Motor neuron (in vitro differentiated cells): ENCODE results near the gene MROH9. TPM values are rescaled to one million over a fixed set of nuclear protein-coding genes. Genes with fewer than 3 reads are reported as not detected.

ENCODE experiments used
- ATAC-seq, 8 experiments: fragments of 200-7000 bp; cut with Tn5 transposase; replicated peaks in 6 of 8; 2 replicates each; pipeline ENCODE4 v1.8.0; 2021; ENCODE audit warnings: mild to moderate bottlenecking in 8 of 8, moderate library complexity in 8 of 8
- H3K27ac ChIP-seq, 2 donors: fragments of 250-450 bp; sonication (Bioruptor Pico); 2 replicates each; pipeline ENCODE4 v1.9.0; 2021; ENCODE audit warnings: antibody characterized with exemption in 2 of 2, mild to moderate bottlenecking in 2 of 2, moderate library complexity in 1 of 2
- H3K4me1 ChIP-seq, 2 donors: fragments of 250-450 bp; sonication (Bioruptor Pico); replicated peaks in 1 of 2; 2 replicates each; pipeline ENCODE4 v1.6.1; 2021; ENCODE audit warnings: antibody characterized with exemption in 2 of 2, mild to moderate bottlenecking in 2 of 2, moderate library complexity in 1 of 2
- H3K4me3 ChIP-seq, 5 donors: fragments of 250-450 bp; sonication (Bioruptor Pico); 2 replicates each; pipeline ENCODE4 v1.9.0; 2021; ENCODE audit warnings: antibody characterized with exemption in 5 of 5, mild to moderate bottlenecking in 5 of 5, moderate library complexity in 4 of 5
- WGBS, 10 experiments: fragments of 450-650 bp; shearing (Covaris generic); methylation state at CpG; one replicate each; pipeline ENCODE4 v1.0.0; 2022; 5-methylcytosine and 5-hydroxymethylcytosine counted together
- in situ Hi-C, 9 experiments: fragments of 400-800 bp; cut with MboI; loops; one replicate each; pipeline ENCODE4 v1.15.0; 2021; ENCODE audit warnings: low sequenced_read_pairs in 9 of 9, low pct_unique_long_range_greater_than_20kb in 2 of 9; ENCODE audit not compliant: unreplicated experiment in 9 of 9
- total RNA-seq, 8 experiments: library from RNA; unstranded; fragments of 300-600 nt; gene quantifications; 2 replicates each; pipeline versions ENCODE4 v1.2.3 to v1.2.4, GENCODE V29; 2022

MROH9 gene
- total RNA-seq, 8 experiments from 2014 or later, result 0.19 to 0.54 (median 0.29) TPM; not detected in 5

DNA sequence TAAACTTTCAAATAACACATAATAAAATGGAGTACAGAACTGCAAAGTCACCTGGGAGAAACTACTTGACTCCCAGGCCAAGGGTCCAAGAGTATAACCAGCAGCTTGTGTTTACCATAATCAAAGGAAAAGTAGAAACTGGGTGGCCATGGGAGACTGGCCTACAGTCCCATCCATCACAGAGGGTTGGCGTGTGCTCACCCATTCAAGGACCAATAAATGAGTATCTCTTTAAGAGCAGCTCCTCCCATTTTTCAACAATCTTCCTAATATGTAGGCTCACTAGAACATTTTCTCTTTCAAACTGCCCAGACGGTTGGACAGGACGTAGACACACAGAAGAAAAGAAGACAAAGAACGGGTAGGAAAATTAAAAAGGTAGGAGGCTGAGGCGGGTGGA, 155.3 kb downstream of the MROH9 start, which contains the start of gene FMO3:
FMO3 (plus strand) TSS at position 302 of the 400 bp plus-strand sequence. CDS start 1,754 bp downstream, outside the sequence.
- in situ Hi-C loops, result loop anchor here in 2 of 9 experiments (25.0 kb wide), 2 partner anchors 147 to 378 kb away; partner anchors contain the start of gene FMO1 (in 1 of the 2)
- no peaks in the 10 kb centered on the region for H3K4me1 ChIP-seq
- ATAC-seq, result no peak
- H3K4me3 ChIP-seq, result no peak within 1 kb of the TSS
- no peak within 1 kb of the TSS for H3K27ac ChIP-seq
- 36 to 100% (median 80%) methylated on average over 1 to 5 of the region's 5 CpGs for WGBS, 10 experiments

DNA sequence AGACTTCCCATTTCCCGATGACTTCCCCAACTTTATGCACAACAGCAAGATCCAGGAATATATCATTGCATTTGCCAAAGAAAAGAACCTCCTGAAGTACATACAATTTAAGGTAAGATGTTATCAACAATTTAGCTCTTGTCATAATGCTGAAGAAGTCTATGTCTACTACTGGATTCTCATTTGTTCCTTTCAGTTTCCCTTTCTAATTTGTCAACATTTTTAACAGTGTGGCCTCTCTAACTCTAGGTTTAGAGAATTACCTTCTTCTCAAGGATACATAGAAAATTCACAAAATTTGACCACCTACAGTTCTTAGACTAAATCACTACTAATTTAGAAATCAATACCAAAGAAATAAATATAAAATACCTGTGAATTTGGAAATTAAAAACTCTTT, 168.5 kb downstream of the MROH9 start:
- Histone ChIP-seq H3K27ac (no peak overlapping the region), H3K4me1 (no peaks in the 10 kb centered on the region), H3K4me3 (no peak overlapping the region)
- ATAC-seq, result no peak
- in situ Hi-C loops, result no loop called here
- WGBS, 10 experiments, result 83 to 100% (median 100%) methylated on average over 1 of the region's 1 CpG; no CpG with 5 or more reads in 3 of the 10 experiments

DNA sequence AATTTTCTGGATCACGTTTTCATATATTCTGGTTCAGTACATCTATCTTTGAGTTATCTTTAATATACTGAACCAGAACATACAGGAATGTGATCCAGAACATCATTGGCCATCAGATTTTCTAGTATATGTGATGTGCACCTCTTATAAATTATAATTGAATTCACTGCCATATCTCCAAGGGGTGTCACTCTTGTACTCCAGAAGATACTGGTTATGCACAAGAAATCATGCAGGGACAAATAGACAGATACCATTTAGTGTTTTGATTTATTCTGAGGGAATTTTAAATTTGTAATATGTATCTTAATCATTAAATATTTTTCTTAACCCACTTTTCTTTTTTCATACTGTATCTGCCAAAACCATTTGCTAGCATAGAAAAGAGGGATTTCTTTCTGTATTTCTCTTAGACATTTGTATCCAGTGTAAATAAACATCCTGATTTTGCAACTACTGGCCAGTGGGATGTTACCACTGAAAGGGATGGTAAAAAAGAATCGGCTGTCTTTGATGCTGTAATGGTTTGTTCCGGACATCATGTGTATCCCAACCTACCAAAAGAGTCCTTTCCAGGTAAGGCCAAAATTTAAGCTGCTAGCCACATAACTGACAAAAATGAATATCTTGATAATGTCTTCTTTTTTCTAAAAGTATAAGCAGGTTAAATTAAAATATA, 172.1 kb downstream of the MROH9 start:
- no peaks in the 10 kb centered on the region for H3K4me1 ChIP-seq
- H3K27ac ChIP-seq, result no peak overlapping the region
- peak in 1 of 8 experiments; percentile 43 for ATAC-seq
- H3K4me3 ChIP-seq, result no peak overlapping the region
- WGBS, 10 experiments, result 20 to 100% (median 70%) methylated on average over 1 to 3 of the region's 3 CpGs
- in situ Hi-C loops, result no loop called here

DNA sequence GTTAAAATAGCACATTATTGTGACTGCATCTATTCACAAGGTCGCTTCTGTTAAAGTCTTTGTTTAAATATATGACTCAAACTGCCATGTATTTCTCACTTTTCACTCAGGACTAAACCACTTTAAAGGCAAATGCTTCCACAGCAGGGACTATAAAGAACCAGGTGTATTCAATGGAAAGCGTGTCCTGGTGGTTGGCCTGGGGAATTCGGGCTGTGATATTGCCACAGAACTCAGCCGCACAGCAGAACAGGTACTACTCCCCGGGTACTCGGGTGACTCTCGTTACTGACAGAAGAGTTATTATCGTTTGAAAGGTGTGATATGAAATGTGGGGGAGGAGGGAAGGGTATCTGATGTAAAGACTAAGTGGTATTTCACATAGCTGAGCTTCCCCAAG, 172.6 kb downstream of the MROH9 start:
- Histone ChIP-seq H3K27ac (no peak overlapping the region), H3K4me1 (no peaks in the 10 kb centered on the region), H3K4me3 (no peak overlapping the region)
- no peak for ATAC-seq
- 60 to 96% (median 79%) methylated on average over 1 to 8 of the region's 8 CpGs for WGBS, 10 experiments
- in situ Hi-C loops, result no loop called here

DNA sequence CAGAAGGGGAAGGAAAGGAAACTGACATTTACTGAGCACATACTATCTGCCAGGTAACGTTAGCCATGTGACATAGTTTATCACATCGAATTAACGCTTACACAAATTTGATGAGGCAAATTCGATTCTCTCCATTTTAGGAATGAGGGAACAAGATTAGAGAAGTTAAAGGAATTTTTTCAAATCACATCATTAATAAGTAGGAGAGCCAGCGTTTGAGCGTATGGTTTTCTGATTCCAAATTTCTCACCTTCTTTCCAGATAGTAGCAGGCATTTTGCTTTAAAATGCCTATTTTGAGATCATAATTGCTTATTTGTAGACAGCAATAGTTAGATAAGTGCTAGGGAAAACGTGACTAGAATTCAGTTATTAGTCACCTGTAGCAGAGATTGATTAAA, 174.6 kb downstream of the MROH9 start:
- 47 to 96% (median 84%) methylated on average over 2 to 7 of the region's 7 CpGs for WGBS, 10 experiments
- in situ Hi-C loops, result no loop called here

DNA sequence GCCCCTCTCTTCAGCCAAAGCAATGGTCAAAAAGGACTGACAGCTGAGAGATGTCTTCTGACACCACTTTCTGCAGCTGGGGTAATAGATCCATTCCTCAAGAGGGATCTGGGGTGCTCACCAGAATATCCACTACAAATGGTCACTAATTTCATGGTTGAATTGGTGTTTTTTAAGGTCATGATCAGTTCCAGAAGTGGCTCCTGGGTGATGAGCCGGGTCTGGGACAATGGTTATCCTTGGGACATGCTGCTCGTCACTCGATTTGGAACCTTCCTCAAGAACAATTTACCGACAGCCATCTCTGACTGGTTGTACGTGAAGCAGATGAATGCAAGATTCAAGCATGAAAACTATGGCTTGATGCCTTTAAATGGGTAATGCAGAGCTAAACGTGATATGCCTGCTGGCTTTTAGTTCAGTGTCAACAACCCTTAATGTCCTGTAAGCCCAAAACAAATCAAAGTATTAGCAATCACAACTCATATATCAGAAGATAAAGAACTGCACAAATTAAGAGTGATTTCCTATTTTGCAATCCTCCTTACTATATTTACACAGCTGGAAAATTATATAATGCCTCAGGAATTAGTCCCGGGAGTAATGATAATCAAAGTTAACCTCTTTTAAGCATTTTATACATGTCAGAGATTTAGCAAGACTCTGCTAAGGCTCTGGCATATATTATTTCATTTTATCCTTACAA, 175.4 kb downstream of the MROH9 start:
- Histone ChIP-seq H3K4me3 (no peak overlapping the region), H3K27ac (no peak overlapping the region), H3K4me1 (no peaks in the 10 kb centered on the region)
- in situ Hi-C loops, result no loop called here
- ATAC-seq, result peak in 1 of 8 experiments; percentile 72
- WGBS, 10 experiments, result 4 to 100% (median 81%) methylated on average over 1 to 7 of the region's 7 CpGs

More for the DNA sequence above, 174.6 kb downstream of the MROH9 start:
- ATAC-seq, result no peak
- H3K27ac ChIP-seq, result no peak overlapping the region
- H3K4me3 ChIP-seq, result no peak overlapping the region
- H3K4me1 ChIP-seq, result no peaks in the 10 kb centered on the region

DNA sequence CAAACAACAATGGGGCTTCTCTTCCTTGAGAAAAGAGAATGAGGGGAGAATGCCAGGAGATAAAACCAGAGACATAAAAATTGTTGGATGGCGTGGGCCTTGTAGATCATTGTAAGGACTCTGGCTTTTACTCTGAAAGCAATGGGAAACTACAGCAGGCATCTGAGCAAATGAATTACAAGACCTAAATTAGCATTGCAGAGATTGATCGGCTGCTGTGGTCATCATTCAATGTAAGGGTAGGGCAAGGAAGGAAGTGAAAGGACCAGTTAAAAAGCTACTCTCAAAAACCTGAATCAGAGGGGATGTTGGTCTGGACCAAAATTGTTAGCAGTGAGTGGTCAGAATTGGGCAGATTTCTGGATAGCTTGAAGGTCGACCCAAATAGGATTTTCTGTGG, 176.8 kb downstream of the MROH9 start:
- 0 to 60% (median 52%) methylated on average over 1 to 3 of the region's 3 CpGs for WGBS, 10 experiments
- Histone ChIP-seq H3K4me1 (no peaks in the 10 kb centered on the region), H3K27ac (no peak overlapping the region), H3K4me3 (no peak overlapping the region)
- ATAC-seq, result peak in 2 of 8 experiments; percentile 81
- in situ Hi-C loops, result no loop called here

DNA sequence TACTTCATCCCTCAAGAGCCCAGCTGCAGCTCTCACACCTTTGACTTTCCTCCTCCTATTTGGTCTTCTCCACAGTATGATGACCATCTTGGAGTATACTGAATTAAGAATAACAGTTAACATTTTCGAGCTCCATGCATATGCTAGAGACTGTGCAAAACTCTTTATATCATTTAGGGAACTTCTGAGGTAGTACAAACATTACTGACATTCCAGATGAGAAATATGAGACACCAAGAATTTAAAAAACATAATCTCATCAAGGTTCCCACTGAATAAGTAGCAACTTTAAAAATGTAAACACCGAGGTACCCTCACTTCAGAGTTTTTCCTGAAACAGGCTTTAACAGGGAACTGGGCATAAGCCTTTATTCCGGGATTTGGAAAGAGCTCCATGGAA, 178.0 kb downstream of the MROH9 start:
- Histone ChIP-seq H3K4me3 (no peak overlapping the region), H3K4me1 (no peaks in the 10 kb centered on the region), H3K27ac (no peak overlapping the region)
- peak in 1 of 8 experiments; percentile 30 for ATAC-seq
- in situ Hi-C loops, result no loop called here
- WGBS, 10 experiments, result 8 to 94% (median 73%) methylated on average over 2 to 3 of the region's 3 CpGs

Other genes starting within 250 kb of the MROH9 start
- 1 to 10 TPM in 1 of 8 experiments, under 1 TPM in 5, not detected in 2; 0.25 to 2.2 (median 0.40) TPM for gene FMO3, start 155.4 kb downstream of the MROH9 start, total RNA-seq
- 1 to 10 TPM in 3 of 8 experiments, under 1 TPM in 3, not detected in 2; 0.55 to 8.9 (median 1.2) TPM for gene FMO2, start 249.8 kb downstream of the MROH9 start, total RNA-seq